ENCODE data around the gene USP40. TPM values are rescaled to one million over a fixed set of nuclear protein-coding genes. Genes with fewer than 3 reads are reported as not detected.
"Not testable (repeated sequence)": the region's sequence is repeated elsewhere in the genome, so short reads cannot be mapped to it uniquely, and the experiment has no call there.

Gene USP40
- total and polyA plus RNA-seq, 5 donors from 2014 or later: 2.7 to 17.2 (median 5.4) TPM

GRCh38 chr2:233600386-233600785 is 33.8 kb upstream of the USP40 start:
- H3K9me3 ChIP-seq (ENCODE audit: control insufficient read depth in 2 of 2, low read length in 2 of 2): no peaks in the 10 kb centered on the region
- no peak overlapping the region for H3K4me3 ChIP-seq (ENCODE audit: low read depth, low read length)
- no peaks in the 10 kb centered on the region for H3K36me3 Mint-ChIP-seq
- no peaks in the 10 kb centered on the region for H3K4me1 Mint-ChIP-seq
- peaks cover 23% of the 10 kb centered on the region for H3K27me3 ChIP-seq (ENCODE audit: control insufficient read depth, insufficient read depth, low read length)
- H3K4me1 ChIP-seq (ENCODE audit: control insufficient read depth, insufficient read depth, low read length, poor library complexity, severe bottlenecking): no peaks in the 10 kb centered on the region
- peaks cover 0 to 2% (median 0%) of the 10 kb centered on the region in 7 donors for H3K9me3 Mint-ChIP-seq
- ATAC-seq (ENCODE audit: low read depth in 2 of 2) (no peak), DNase-seq (no peak)
- H3K36me3 ChIP-seq (ENCODE audit: control insufficient read depth, insufficient read depth, low read length): no peaks in the 10 kb centered on the region
- no peak overlapping the region for H3K4me3 Mint-ChIP-seq
- no peak overlapping the region for H3K27ac ChIP-seq (ENCODE audit: insufficient read depth, low read length, poor library complexity, severe bottlenecking)
- H3K27me3 Mint-ChIP-seq: peaks cover 33% of the 10 kb centered on the region
- no peak overlapping the region for H3K27ac Mint-ChIP-seq

DNA sequence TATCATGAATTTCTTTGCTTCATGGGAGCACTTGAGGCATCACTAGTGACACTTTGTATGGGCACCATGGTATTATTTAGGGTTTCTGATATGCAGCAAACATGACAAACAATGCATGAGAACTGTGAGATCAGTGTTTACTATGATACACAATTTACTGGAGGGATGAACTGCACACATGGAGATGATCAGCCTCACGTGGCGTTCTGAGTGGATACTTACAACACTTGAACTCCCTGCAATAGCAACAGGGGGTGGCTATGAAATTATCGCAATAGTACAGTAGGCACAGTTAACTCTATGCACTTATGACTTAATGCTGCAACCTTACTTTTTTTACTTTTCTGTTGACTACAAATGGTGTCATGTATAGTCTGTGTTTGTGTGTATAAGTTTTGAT is 32.4 kb upstream of the USP40 start:
- H3K9me3 ChIP-seq (ENCODE audit: control insufficient read depth in 2 of 2, low read length in 2 of 2): no peaks in the 10 kb centered on the region
- H3K27me3 Mint-ChIP-seq: peaks cover 27% of the 10 kb centered on the region
- H3K27ac ChIP-seq (ENCODE audit: insufficient read depth, low read length, poor library complexity, severe bottlenecking): no peak overlapping the region
- no peaks in the 10 kb centered on the region for H3K4me1 Mint-ChIP-seq
- H3K9me3 Mint-ChIP-seq: peaks cover 0 to 2% (median 0%) of the 10 kb centered on the region in 7 donors
- no peaks in the 10 kb centered on the region for H3K4me1 ChIP-seq (ENCODE audit: control insufficient read depth, insufficient read depth, low read length, poor library complexity, severe bottlenecking)
- H3K36me3 ChIP-seq (ENCODE audit: control insufficient read depth, insufficient read depth, low read length): no peaks in the 10 kb centered on the region
- H3K36me3 Mint-ChIP-seq: no peaks in the 10 kb centered on the region
- no peak for ATAC-seq (ENCODE audit: low read depth in 2 of 2)
- no peak overlapping the region for H3K4me3 Mint-ChIP-seq
- H3K4me3 ChIP-seq (ENCODE audit: low read depth, low read length): no peak overlapping the region
- no peak overlapping the region for H3K27ac Mint-ChIP-seq
- no peak for DNase-seq
- H3K27me3 ChIP-seq (ENCODE audit: control insufficient read depth, insufficient read depth, low read length): peaks cover 23% of the 10 kb centered on the region

DNA sequence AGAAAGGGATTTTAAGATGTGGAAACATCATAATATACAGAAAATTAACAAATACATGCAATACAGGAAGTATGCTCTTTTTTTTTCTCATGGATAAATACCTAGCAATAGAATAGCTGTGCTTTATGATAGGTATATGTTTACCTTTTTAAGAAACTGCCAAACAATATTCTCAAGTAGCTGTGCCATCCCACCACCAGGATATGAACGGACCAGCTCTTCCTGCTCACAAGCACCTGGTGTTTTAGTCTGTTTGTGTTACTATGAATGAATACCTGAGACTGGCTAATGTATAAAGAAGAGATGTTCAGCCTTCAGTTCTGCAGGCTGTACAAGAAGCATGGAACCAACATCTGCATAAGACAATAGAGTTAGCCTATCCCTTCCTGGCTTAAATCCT is 30.9 kb upstream of the USP40 start:
- H3K27me3 Mint-ChIP-seq: peaks cover 35% of the 10 kb centered on the region
- ATAC-seq (ENCODE audit: low read depth in 2 of 2) (no peak), DNase-seq (no peak)
- H3K27me3 ChIP-seq (ENCODE audit: control insufficient read depth, insufficient read depth, low read length): peaks cover 19% of the 10 kb centered on the region
- H3K27ac Mint-ChIP-seq: no peak overlapping the region
- no peak overlapping the region for H3K4me3 Mint-ChIP-seq
- H3K9me3 ChIP-seq (ENCODE audit: control insufficient read depth in 2 of 2, low read length in 2 of 2): no peaks in the 10 kb centered on the region
- H3K4me3 ChIP-seq (ENCODE audit: low read depth, low read length): no peak overlapping the region
- no peak overlapping the region for H3K27ac ChIP-seq (ENCODE audit: insufficient read depth, low read length, poor library complexity, severe bottlenecking)
- no peaks in the 10 kb centered on the region for H3K4me1 Mint-ChIP-seq
- peaks cover 0 to 2% (median 0%) of the 10 kb centered on the region in 7 donors for H3K9me3 Mint-ChIP-seq
- H3K36me3 ChIP-seq (ENCODE audit: control insufficient read depth, insufficient read depth, low read length): no peaks in the 10 kb centered on the region
- no peaks in the 10 kb centered on the region for H3K36me3 Mint-ChIP-seq
- no peaks in the 10 kb centered on the region for H3K4me1 ChIP-seq (ENCODE audit: control insufficient read depth, insufficient read depth, low read length, poor library complexity, severe bottlenecking)

GRCh38 chr2:233593201-233593600 is 26.6 kb upstream of the USP40 start:
- no peak for ATAC-seq (ENCODE audit: low read depth in 2 of 2)
- no peaks in the 10 kb centered on the region for H3K9me3 ChIP-seq (ENCODE audit: control insufficient read depth in 2 of 2, low read length in 2 of 2)
- no peaks in the 10 kb centered on the region for H3K4me1 ChIP-seq (ENCODE audit: control insufficient read depth, insufficient read depth, low read length, poor library complexity, severe bottlenecking)
- Mint-ChIP-seq H3K27me3 (peaks cover 48% of the 10 kb centered on the region), H3K4me3 (no peak overlapping the region), H3K4me1 (no peaks in the 10 kb centered on the region), H3K9me3 (peaks cover 0 to 1% (median 0%) of the 10 kb centered on the region in 7 donors), H3K27ac (no peak overlapping the region), H3K36me3 (no peaks in the 10 kb centered on the region)
- peaks cover 7% of the 10 kb centered on the region for H3K27me3 ChIP-seq (ENCODE audit: control insufficient read depth, insufficient read depth, low read length)
- no peak overlapping the region for H3K4me3 ChIP-seq (ENCODE audit: low read depth, low read length)
- H3K27ac ChIP-seq (ENCODE audit: insufficient read depth, low read length, poor library complexity, severe bottlenecking): no peak overlapping the region
- H3K36me3 ChIP-seq (ENCODE audit: control insufficient read depth, insufficient read depth, low read length): no peaks in the 10 kb centered on the region
- DNase-seq: no peak

- not testable (repeated sequence) for H3K27me3 ChIP-seq (ENCODE audit: control insufficient read depth, insufficient read depth, low read length); H3K4me1 ChIP-seq (ENCODE audit: control insufficient read depth, insufficient read depth, low read length, poor library complexity, severe bottlenecking); H3K9me3 ChIP-seq (ENCODE audit: control insufficient read depth in 2 of 2, low read length in 2 of 2); H3K9me3 Mint-ChIP-seq; DNase-seq; H3K27ac ChIP-seq (ENCODE audit: insufficient read depth, low read length, poor library complexity, severe bottlenecking); H3K36me3 Mint-ChIP-seq; ATAC-seq (ENCODE audit: low read depth in 2 of 2); H3K4me3 ChIP-seq (ENCODE audit: low read depth, low read length); H3K4me3 Mint-ChIP-seq; H3K27ac Mint-ChIP-seq; H3K36me3 ChIP-seq (ENCODE audit: control insufficient read depth, insufficient read depth, low read length); H3K4me1 Mint-ChIP-seq
- H3K27me3 Mint-ChIP-seq: peaks cover 46% of the 10 kb centered on the region
Observed at GRCh38 chr2:233592706-233593105, 26.1 kb upstream of the USP40 start.

GRCh38 chr2:233588400-233588799 is 21.8 kb upstream of the USP40 start:
- H3K9me3 ChIP-seq (ENCODE audit: control insufficient read depth in 2 of 2, low read length in 2 of 2): no peaks in the 10 kb centered on the region
- peaks cover 67% of the 10 kb centered on the region for H3K27me3 Mint-ChIP-seq
- peaks cover 0 to 3% (median 0%) of the 10 kb centered on the region in 7 donors for H3K9me3 Mint-ChIP-seq
- no peak for ATAC-seq (ENCODE audit: low read depth in 2 of 2)
- no peaks in the 10 kb centered on the region for H3K4me1 ChIP-seq (ENCODE audit: control insufficient read depth, insufficient read depth, low read length, poor library complexity, severe bottlenecking)
- peaks cover 14% of the 10 kb centered on the region for H3K27me3 ChIP-seq (ENCODE audit: control insufficient read depth, insufficient read depth, low read length)
- no peaks in the 10 kb centered on the region for H3K4me1 Mint-ChIP-seq
- H3K4me3 Mint-ChIP-seq: no peak overlapping the region
- no peaks in the 10 kb centered on the region for H3K36me3 Mint-ChIP-seq
- H3K27ac ChIP-seq (ENCODE audit: insufficient read depth, low read length, poor library complexity, severe bottlenecking): no peak overlapping the region
- H3K27ac Mint-ChIP-seq: no peak overlapping the region
- H3K36me3 ChIP-seq (ENCODE audit: control insufficient read depth, insufficient read depth, low read length): no peaks in the 10 kb centered on the region
- no peak overlapping the region for H3K4me3 ChIP-seq (ENCODE audit: low read depth, low read length)
- DNase-seq: no peak

DNA sequence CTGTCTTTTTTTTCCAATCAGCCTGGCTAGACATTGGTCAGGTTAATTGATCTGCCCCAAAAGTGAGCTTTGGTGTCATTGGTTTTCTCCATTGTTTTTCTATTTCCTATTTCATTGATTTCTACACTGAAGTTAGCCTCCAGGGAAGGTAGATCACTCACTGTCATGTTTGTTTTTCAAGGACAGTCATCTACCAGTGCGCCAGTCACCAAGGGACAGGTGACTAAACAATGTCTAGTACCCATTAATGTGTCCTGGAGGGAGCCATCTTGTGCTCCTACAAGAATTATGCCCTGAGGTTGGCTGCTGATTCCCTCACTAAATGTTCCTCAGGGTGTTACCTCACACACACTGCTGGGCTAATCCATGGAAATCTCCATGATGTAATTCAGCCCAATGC is 17.6 kb upstream of the USP40 start:
- H3K4me1 ChIP-seq (ENCODE audit: control insufficient read depth, insufficient read depth, low read length, poor library complexity, severe bottlenecking): no peaks in the 10 kb centered on the region
- no peaks in the 10 kb centered on the region for H3K36me3 Mint-ChIP-seq
- no peak for DNase-seq

DNA sequence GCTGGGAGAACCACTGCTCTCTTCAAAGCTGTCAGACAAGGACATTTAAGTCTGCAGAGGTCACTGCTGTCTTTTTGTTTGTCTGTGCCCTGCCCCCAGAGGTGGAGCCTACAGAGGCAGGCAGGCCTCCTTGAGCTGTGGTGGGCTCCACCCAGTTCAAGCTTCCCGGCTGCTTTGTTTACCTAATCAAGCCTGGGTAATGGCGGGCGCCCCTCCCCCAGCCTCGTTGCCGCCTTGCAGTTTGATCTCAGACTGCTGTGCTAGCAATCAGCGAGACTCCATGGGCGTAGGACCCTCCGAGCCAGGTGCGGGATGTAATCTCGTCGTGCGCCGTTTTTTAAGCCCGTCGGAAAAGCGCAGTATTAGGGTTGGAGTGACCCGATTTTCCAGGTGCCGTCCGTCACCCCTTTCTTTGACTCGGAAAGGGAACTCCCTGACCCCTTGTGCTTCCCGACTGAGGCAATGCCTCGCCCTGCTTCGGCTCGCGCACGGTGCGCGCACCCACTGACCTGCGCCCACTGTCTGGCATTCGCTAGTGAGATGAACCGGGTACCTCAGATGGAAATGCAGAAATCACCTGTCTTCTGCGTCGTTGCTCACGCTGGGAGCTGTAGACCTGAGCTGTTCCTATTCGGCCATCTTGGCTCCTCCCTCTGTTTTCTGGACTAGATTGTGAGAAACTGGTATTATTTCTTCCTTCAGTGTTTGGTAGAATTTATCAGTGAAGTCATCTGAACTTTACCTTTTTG is 16.8 kb upstream of the USP40 start:
- Mint-ChIP-seq H3K4me3 (peak overlapping the region in 1 of 4 donors; percentile 12), H3K27me3 (peaks cover 44% of the 10 kb centered on the region)
- not testable (repeated sequence) for H3K4me1 Mint-ChIP-seq; H3K36me3 ChIP-seq (ENCODE audit: control insufficient read depth, insufficient read depth, low read length); DNase-seq; H3K27ac ChIP-seq (ENCODE audit: insufficient read depth, low read length, poor library complexity, severe bottlenecking); H3K4me3 ChIP-seq (ENCODE audit: low read depth, low read length); H3K36me3 Mint-ChIP-seq; H3K27me3 ChIP-seq (ENCODE audit: control insufficient read depth, insufficient read depth, low read length); H3K9me3 Mint-ChIP-seq; H3K9me3 ChIP-seq (ENCODE audit: control insufficient read depth in 2 of 2, low read length in 2 of 2); H3K27ac Mint-ChIP-seq; H3K4me1 ChIP-seq (ENCODE audit: control insufficient read depth, insufficient read depth, low read length, poor library complexity, severe bottlenecking); ATAC-seq (ENCODE audit: low read depth in 2 of 2)

More for the DNA sequence above, 17.6 kb upstream of the USP40 start:
- H3K27me3 ChIP-seq (ENCODE audit: control insufficient read depth, insufficient read depth, low read length): peaks cover 9% of the 10 kb centered on the region
- H3K27ac ChIP-seq (ENCODE audit: insufficient read depth, low read length, poor library complexity, severe bottlenecking): no peak overlapping the region
- no peak overlapping the region for H3K4me3 Mint-ChIP-seq
- no peaks in the 10 kb centered on the region for H3K4me1 Mint-ChIP-seq
- ATAC-seq (ENCODE audit: low read depth in 2 of 2): no peak
- H3K36me3 ChIP-seq (ENCODE audit: control insufficient read depth, insufficient read depth, low read length): no peaks in the 10 kb centered on the region
- no peaks in the 10 kb centered on the region for H3K9me3 ChIP-seq (ENCODE audit: control insufficient read depth in 2 of 2, low read length in 2 of 2)
- peaks cover 0 to 1% (median 0%) of the 10 kb centered on the region in 7 donors for H3K9me3 Mint-ChIP-seq
- H3K4me3 ChIP-seq (ENCODE audit: low read depth, low read length): no peak overlapping the region
- no peak overlapping the region for H3K27ac Mint-ChIP-seq
- peaks cover 52% of the 10 kb centered on the region for H3K27me3 Mint-ChIP-seq

Measured in CD4-positive, CD25-positive, alpha-beta regulatory T cell (primary cell).